Measurements from ENCODE around the gene TOR3A. TPM values are rescaled to one million over a fixed set of nuclear protein-coding genes. Genes with fewer than 3 reads are reported as not detected.

Gene TOR3A
- total RNA-seq, 1 donor from 2014 or later = 14.5 TPM

DNA sequence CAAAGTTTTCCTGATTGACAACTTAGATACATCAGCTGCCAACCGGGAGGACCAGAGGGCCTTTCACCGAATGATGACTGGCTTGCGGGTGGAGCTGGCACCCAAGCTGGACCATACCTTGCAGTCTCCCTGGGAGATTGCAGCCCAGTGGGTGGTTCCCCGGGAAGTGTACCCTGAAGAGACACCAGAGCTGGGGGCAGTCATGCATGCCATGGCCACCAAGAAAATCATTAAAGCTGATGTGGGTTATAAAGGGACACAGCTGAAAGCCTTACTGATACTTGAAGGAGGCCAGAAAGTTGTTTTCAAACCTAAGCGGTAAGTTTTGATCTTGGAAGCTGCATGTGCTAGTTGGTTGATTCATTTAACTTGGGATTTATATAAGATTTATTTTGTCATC, 38.0 kb upstream of the TOR3A start:
- Histone ChIP-seq H3K79me2 (ENCODE audit: insufficient read depth, low read length) (peaks cover 37% of the 10 kb centered on the region), H3K4me2 (ENCODE audit: low read length) (no peak overlapping the region), H3K9ac (ENCODE audit: low read length) (no peak overlapping the region), H3K4me1 (ENCODE audit: insufficient read depth, low read length) (peaks cover 12% of the 10 kb centered on the region), H3K36me3 (ENCODE audit: insufficient read depth, low read length) (peaks cover 2% of the 10 kb centered on the region), H3K4me3 (ENCODE audit: insufficient read depth, low read depth, low read length) (no peak overlapping the region), H3K27me3 (ENCODE audit: insufficient read depth, low read length) (no peaks in the 10 kb centered on the region), H3K9me3 (ENCODE audit: insufficient read depth, low read depth, low read length) (no peaks in the 10 kb centered on the region), H2AFZ (ENCODE audit: low read depth, low read length) (no peak overlapping the region), H3K27ac (ENCODE audit: low read depth, low read length) (no peak overlapping the region), H4K20me1 (ENCODE audit: insufficient read depth, low read length) (peaks cover 30% of the 10 kb centered on the region)
- DNase-seq (ENCODE audit: low read depth) (no peak), FAIRE-seq (no peak)
- Mint-ChIP-seq H3K9me3 (ENCODE audit: unreplicated experiment) (no peaks in the 10 kb centered on the region), H3K4me1 (ENCODE audit: low read depth, unreplicated experiment) (peaks cover 20% of the 10 kb centered on the region), H3K27ac (ENCODE audit: unreplicated experiment) (no peak overlapping the region), H3K4me3 (ENCODE audit: unreplicated experiment) (no peak overlapping the region), H3K36me3 (ENCODE audit: low read depth, unreplicated experiment) (peaks cover 5% of the 10 kb centered on the region), H3K27me3 (ENCODE audit: low read depth, unreplicated experiment) (no peaks in the 10 kb centered on the region)
- TF ChIP-seq, protein P1, sequence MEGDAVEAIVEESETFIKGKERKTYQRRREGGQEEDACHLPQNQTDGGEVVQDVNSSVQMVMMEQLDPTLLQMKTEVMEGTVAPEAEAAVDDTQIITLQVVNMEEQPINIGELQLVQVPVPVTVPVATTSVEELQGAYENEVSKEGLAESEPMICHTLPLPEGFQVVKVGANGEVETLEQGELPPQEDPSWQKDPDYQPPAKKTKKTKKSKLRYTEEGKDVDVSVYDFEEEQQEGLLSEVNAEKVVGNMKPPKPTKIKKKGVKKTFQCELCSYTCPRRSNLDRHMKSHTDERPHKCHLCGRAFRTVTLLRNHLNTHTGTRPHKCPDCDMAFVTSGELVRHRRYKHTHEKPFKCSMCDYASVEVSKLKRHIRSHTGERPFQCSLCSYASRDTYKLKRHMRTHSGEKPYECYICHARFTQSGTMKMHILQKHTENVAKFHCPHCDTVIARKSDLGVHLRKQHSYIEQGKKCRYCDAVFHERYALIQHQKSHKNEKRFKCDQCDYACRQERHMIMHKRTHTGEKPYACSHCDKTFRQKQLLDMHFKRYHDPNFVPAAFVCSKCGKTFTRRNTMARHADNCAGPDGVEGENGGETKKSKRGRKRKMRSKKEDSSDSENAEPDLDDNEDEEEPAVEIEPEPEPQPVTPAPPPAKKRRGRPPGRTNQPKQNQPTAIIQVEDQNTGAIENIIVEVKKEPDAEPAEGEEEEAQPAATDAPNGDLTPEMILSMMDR (IDR thresholded peaks at IDR 0.05; ENCODE audit: insufficient read depth, low read depth, low read length) = no peak
- no peak for TF ChIP-seq EZH2 (IDR thresholded peaks at IDR 0.05; ENCODE audit: insufficient read depth, low read length)

DNA sequence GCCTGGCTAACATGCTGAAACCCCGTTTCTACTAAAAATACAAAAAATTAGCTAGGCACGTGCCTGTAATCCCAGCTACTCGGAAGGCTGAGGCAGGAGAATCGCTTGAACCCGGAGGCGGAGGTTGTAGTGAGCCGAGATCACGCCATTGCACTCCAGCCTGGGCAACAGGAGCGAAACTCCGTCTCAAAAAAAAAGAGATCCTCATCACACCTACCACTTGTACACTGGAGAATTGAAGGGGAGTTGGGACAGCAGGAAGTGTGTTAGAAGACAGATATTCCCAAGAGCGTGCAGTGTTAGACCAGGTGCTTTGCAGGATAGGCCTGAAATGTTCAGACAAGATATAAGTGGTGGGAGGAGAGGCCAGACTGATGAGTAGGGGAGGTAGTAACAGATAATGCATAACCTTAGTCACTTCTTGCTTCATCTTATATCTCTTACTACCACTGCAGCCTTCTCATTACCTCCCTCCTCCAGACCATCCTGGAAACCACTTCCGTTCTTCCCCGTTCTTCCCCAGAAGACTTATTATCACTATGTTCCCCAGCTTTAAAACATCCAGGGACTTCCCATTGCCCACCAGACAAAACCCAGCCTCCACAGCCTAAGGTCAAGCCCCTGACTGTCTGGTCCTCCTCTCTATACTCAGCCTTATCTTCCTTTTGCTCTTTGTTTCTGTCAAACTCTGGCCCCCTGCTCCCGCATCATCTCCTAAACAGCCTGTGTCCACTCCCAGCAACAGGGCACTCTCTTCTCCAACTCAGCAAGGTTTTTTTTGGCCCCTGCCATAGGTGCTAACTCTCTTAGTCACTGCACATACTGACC, 34.8 kb upstream of the TOR3A start:
- DNase-seq (ENCODE audit: low read depth) (no peak), FAIRE-seq (no peak)
- H3K36me3 Mint-ChIP-seq (ENCODE audit: low read depth, unreplicated experiment) = peaks cover 8% of the 10 kb centered on the region
- Histone ChIP-seq H2AFZ (ENCODE audit: low read depth, low read length) (no peak overlapping the region), H3K4me1 (ENCODE audit: insufficient read depth, low read length) (peaks cover 9% of the 10 kb centered on the region), H3K79me2 (ENCODE audit: insufficient read depth, low read length) (peaks cover 24% of the 10 kb centered on the region), H3K36me3 (ENCODE audit: insufficient read depth, low read length) (peaks cover 2% of the 10 kb centered on the region), H3K4me2 (ENCODE audit: low read length) (peak overlapping the region; percentile 6), H3K9ac (ENCODE audit: low read length) (no peak overlapping the region), H4K20me1 (ENCODE audit: insufficient read depth, low read length) (peaks cover 22% of the 10 kb centered on the region), H3K4me3 (ENCODE audit: insufficient read depth, low read depth, low read length) (no peak overlapping the region), H3K27me3 (ENCODE audit: insufficient read depth, low read length) (no peaks in the 10 kb centered on the region), H3K9me3 (ENCODE audit: insufficient read depth, low read depth, low read length) (no peaks in the 10 kb centered on the region), H3K27ac (ENCODE audit: low read depth, low read length) (no peak overlapping the region)
- TF ChIP-seq EZH2 (IDR thresholded peaks at IDR 0.05; ENCODE audit: insufficient read depth, low read length) = no peak
- TF ChIP-seq, protein P1 (IDR thresholded peaks at IDR 0.05; ENCODE audit: insufficient read depth, low read depth, low read length) = no peak
- no peaks in the 10 kb centered on the region for H3K27me3 Mint-ChIP-seq (ENCODE audit: low read depth, unreplicated experiment)
- H3K27ac Mint-ChIP-seq (ENCODE audit: unreplicated experiment) = no peak overlapping the region
- peaks cover 15% of the 10 kb centered on the region for H3K4me1 Mint-ChIP-seq (ENCODE audit: low read depth, unreplicated experiment)
- H3K4me3 Mint-ChIP-seq (ENCODE audit: unreplicated experiment) = no peak overlapping the region
- H3K9me3 Mint-ChIP-seq (ENCODE audit: unreplicated experiment) = no peaks in the 10 kb centered on the region

DNA sequence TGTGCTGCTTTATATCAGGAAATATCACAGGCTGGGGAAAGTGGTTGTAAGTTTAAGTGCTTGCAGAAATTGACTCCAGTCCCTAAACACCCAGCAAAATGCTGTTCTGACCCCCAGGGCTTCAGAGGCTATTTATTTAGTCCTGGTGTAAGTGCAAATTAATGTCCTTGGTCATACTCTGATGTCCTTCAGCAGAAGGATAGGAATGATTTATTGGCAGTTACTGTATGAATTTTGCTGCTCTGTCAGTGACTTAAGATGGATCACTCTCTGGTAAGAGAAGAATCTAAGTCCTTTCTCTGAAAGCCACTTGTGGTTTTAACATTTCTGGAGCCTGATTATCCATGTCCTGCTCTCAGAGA, 34.3 kb upstream of the TOR3A start:
- Mint-ChIP-seq H3K27ac (ENCODE audit: unreplicated experiment) (no peak overlapping the region), H3K27me3 (ENCODE audit: low read depth, unreplicated experiment) (no peaks in the 10 kb centered on the region), H3K36me3 (ENCODE audit: low read depth, unreplicated experiment) (peaks cover 4% of the 10 kb centered on the region), H3K4me3 (ENCODE audit: unreplicated experiment) (no peak overlapping the region), H3K9me3 (ENCODE audit: unreplicated experiment) (no peaks in the 10 kb centered on the region), H3K4me1 (ENCODE audit: low read depth, unreplicated experiment) (peaks cover 15% of the 10 kb centered on the region)
- no peak overlapping the region for H3K27ac ChIP-seq (ENCODE audit: low read depth, low read length)
- H3K4me2 ChIP-seq (ENCODE audit: low read length) = peak overlapping the region; percentile 6
- DNase-seq (ENCODE audit: low read depth) = peak; percentile 63
- H3K9ac ChIP-seq (ENCODE audit: low read length) = no peak overlapping the region
- no peak overlapping the region for H2AFZ ChIP-seq (ENCODE audit: low read depth, low read length)
- no peaks in the 10 kb centered on the region for H3K27me3 ChIP-seq (ENCODE audit: insufficient read depth, low read length)
- no peaks in the 10 kb centered on the region for H3K9me3 ChIP-seq (ENCODE audit: insufficient read depth, low read depth, low read length)
- peaks cover 18% of the 10 kb centered on the region for H3K79me2 ChIP-seq (ENCODE audit: insufficient read depth, low read length)
- H3K4me1 ChIP-seq (ENCODE audit: insufficient read depth, low read length) = peaks cover 9% of the 10 kb centered on the region
- H3K36me3 ChIP-seq (ENCODE audit: insufficient read depth, low read length) = peaks cover 2% of the 10 kb centered on the region
- no peak overlapping the region for H3K4me3 ChIP-seq (ENCODE audit: insufficient read depth, low read depth, low read length)
- FAIRE-seq = no peak
- peaks cover 16% of the 10 kb centered on the region for H4K20me1 ChIP-seq (ENCODE audit: insufficient read depth, low read length)
- TF ChIP-seq, protein P1 (IDR thresholded peaks at IDR 0.05; ENCODE audit: insufficient read depth, low read depth, low read length) = no peak
- TF ChIP-seq EZH2 (IDR thresholded peaks at IDR 0.05; ENCODE audit: insufficient read depth, low read length) = no peak
